ENCODE results near the gene ABCD3.

DNA sequence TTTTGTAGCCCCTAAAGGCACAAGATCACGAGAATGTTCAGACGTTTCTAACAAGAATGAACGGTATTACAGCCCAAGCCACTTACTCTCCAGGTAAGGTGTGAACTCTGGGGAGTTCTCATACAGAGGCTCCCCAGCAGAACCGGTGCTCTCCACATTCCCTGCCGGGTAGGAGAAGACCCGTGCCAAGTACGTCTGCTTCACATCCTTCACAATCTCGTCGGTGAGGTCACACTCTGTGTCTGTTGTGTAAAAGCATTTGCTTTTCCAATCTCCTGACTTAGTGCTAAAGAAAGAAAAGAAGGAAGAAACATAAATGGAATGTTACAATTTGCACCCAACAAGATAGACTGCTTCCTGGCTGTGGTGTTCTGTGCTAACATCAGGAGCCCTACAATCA lies 117.7 kb downstream of the ABCD3 start:
- no peak for TF ChIP-seq POLR2A (IDR thresholded peaks at IDR 0.05; ENCODE audit: low read depth, low read length)
- no peak for TF ChIP-seq POLR2AphosphoS5 (IDR thresholded peaks at IDR 0.05; ENCODE audit: low read depth, low read length)
- TF ChIP-seq TAF1 (IDR thresholded peaks at IDR 0.05; ENCODE audit: borderline replicate concordance, low read depth, low read length) = no peak

All from GM12892 (cell line).